ENCODE measurements around the gene IQGAP1. TPM values are rescaled to one million over a fixed set of nuclear protein-coding genes. Genes with fewer than 3 reads are reported as not detected.
A peak's percentile ranks its signal among the peaks of the same experiment; 100 is the strongest.

The IQGAP1 gene
- total and polyA plus RNA-seq, 9 of the 15 experiments (the other 6 are each of a cell fraction or from before 2014, with no cell fraction given): 37.6 to 143 (median 77.7) TPM

GRCh38 chr15:90362936-90363212 is 25.2 kb upstream of the IQGAP1 start (continued):
- peak; percentile 24 for TF ChIP-seq CXXC5 (CRISPR knock-in tag; IDR thresholded peaks at IDR 0.05)
- no peak for TF ChIP-seq RBM34 (IDR thresholded peaks at IDR 0.05; ENCODE audit: borderline replicate concordance, insufficient read depth, low read length)

- FAIRE-seq (no peak), DNase-seq (ENCODE audit: extremely low read depth in 1 of 4, low spot score in 3 of 4) (no peak), ATAC-seq (no peak)
- H3K9me1 ChIP-seq (ENCODE audit: control insufficient read depth, insufficient read depth, low read length): no peaks in the 10 kb centered on the region
- no peak overlapping the region for H3K9ac ChIP-seq (ENCODE audit: insufficient read depth in 1 of 2, low read depth in 2 of 2, low read length in 2 of 2)
- POLR2A ChIA-PET: interaction anchor here (0.6 to 1.4 kb wide), 4 partner anchors 12 to 24 kb away, joined by 3 to 4 read pairs (median 3); partner anchors contain the start of gene ZNF774
- H3K27ac ChIP-seq (ENCODE audit: extremely low read depth, low read depth, low read length): no peak overlapping the region
- H3K4me3 ChIP-seq: no peak overlapping the region
- no peaks in the 10 kb centered on the region for H3K27me3 ChIP-seq (ENCODE audit: control insufficient read depth in 2 of 2, insufficient read depth in 2 of 2, low read length in 2 of 2)
- H3K79me2 ChIP-seq (ENCODE audit: control insufficient read depth, insufficient read depth, low read length): no peaks in the 10 kb centered on the region
- H3K4me1 ChIP-seq (replicated peaks in 1 of 2; ENCODE audit: control insufficient read depth in 2 of 2, insufficient read depth in 2 of 2, low read length in 2 of 2): peaks cover 0 to 17% of the 10 kb centered on the region in 2 experiments; a peak in 4 of 5 replicates
- 63% methylated on average over 3 of the region's 4 CpGs for WGBS (ENCODE audit: insufficient coverage, low coverage, missing lambda C conversion rate)
- no peak overlapping the region for H2AFZ ChIP-seq (ENCODE audit: low read depth, low read length)
- H3K36me3 ChIP-seq (ENCODE audit: control insufficient read depth, insufficient read depth, low read length): no peaks in the 10 kb centered on the region
- no peaks in the 10 kb centered on the region for H4K20me1 ChIP-seq (replicated peaks; ENCODE audit: control insufficient read depth, insufficient read depth, low read length)
- intact Hi-C loops (cut with micrococcal nuclease): loop anchor here (5.0 kb wide), 1 partner anchor 38 kb away; no protein-coding TSS in a partner anchor
- no peaks in the 10 kb centered on the region for H3K9me3 ChIP-seq (replicated peaks; ENCODE audit: control insufficient read depth, insufficient read depth, low read depth, low read length)
- in situ Hi-C loops (cut with MboI): no loop called here
- CTCF ChIA-PET (ENCODE audit: low intra/inter-chr PET ratio): no interaction called here
- no TSS peak for BruUV-seq (replicated peaks)
- H3K4me2 ChIP-seq (ENCODE audit: insufficient read depth, low read length): no peak overlapping the region
- TF ChIP-seq ATF4 (CRISPR knock-in tag; IDR thresholded peaks at IDR 0.05) (no peak), ATF7 (IDR thresholded peaks at IDR 0.05) (no peak), ZNF407 (IDR thresholded peaks at IDR 0.05; ENCODE audit: low read depth) (no peak), ETV1 (tag; conservative IDR thresholded peaks at IDR 0.05; ENCODE audit: low read depth) (no peak), CC2D1A (IDR thresholded peaks at IDR 0.05) (no peak), CGGBP1 (CRISPR knock-in tag; IDR thresholded peaks at IDR 0.05) (no peak), ZNF121 (CRISPR knock-in tag; conservative IDR thresholded peaks at IDR 0.05) (no peak), FOXJ2 (tag; IDR thresholded peaks at IDR 0.05) (no peak), ILF3 (IDR thresholded peaks at IDR 0.05; ENCODE audit: borderline replicate concordance) (no peak), ZNF589 (CRISPR knock-in tag; IDR thresholded peaks at IDR 0.05; ENCODE audit: low read depth) (no peak), FOXA1 (IDR thresholded peaks at IDR 0.05; ENCODE audit: borderline replicate concordance) (no peak)
Measured at GRCh38 chr15:90364251-90364650, 23.8 kb upstream of the IQGAP1 start.
